ENCODE results near the gene PIWIL4. TPM values are rescaled to one million over a fixed set of nuclear protein-coding genes. Genes with fewer than 3 reads are reported as not detected.

The PIWIL4 gene
- total and polyA plus RNA-seq, 2 of the 8 experiments (the other 6 are each of a cell fraction or from before 2014, with no cell fraction given): 0.51 to 0.52 TPM

GRCh38 chr11:94662065-94662779, 95.1 kb downstream of the PIWIL4 start:
- peaks cover 0 to 16% (median 8%) of the 10 kb centered on the region in 4 experiments; a peak in 5 of 7 replicates for H3K4me1 ChIP-seq (replicated peaks in 1 of 4; ENCODE audit: control insufficient read depth in 3 of 4, insufficient read depth in 4 of 4, low read length in 3 of 4)
- H4K20me1 ChIP-seq (replicated peaks in 1 of 2; ENCODE audit: control insufficient read depth in 1 of 2, insufficient read depth in 2 of 2, low read length in 2 of 2): no peaks in the 10 kb centered on the region
- H3K18ac ChIP-seq (ENCODE audit: extremely low read depth, low read length): no peak overlapping the region
- no peak overlapping the region for H2BK15ac ChIP-seq (ENCODE audit: low read length)
- H4K8ac ChIP-seq (ENCODE audit: extremely low read depth, insufficient read depth, low read length): no peak overlapping the region
- H3K23ac ChIP-seq (ENCODE audit: insufficient read length): no peak overlapping the region
- H3K4me3 ChIP-seq (ENCODE audit: extremely low read depth in 1 of 4, insufficient read depth in 2 of 4, low read depth in 3 of 4, low read length in 4 of 4): peak overlapping the region in 1 of 4 experiments; percentile 11; a peak in 1 of 8 replicates
- H3K14ac ChIP-seq (ENCODE audit: insufficient read length): no peak overlapping the region
- H2AK5ac ChIP-seq (ENCODE audit: low read depth, low read length): no peak overlapping the region
- H2AFZ ChIP-seq (ENCODE audit: low read length): no peak overlapping the region
- no peak overlapping the region for H3K27ac ChIP-seq (ENCODE audit: low read depth, low read length)
- CTCF ChIA-PET (ENCODE audit: partially characterized antibody): interaction anchor here (0.6 to 1.3 kb wide), 3 partner anchors 13 to 73 kb away, joined by 3 to 4 read pairs (median 4); no protein-coding TSS in a partner anchor
- no peak overlapping the region for H2BK5ac ChIP-seq (ENCODE audit: low read depth, low read length)
- no peak overlapping the region for H3K4ac ChIP-seq (replicated peaks; ENCODE audit: insufficient read length, low read depth, low read length)
- peak; percentile 60 for FAIRE-seq
- H3K27me3 ChIP-seq (replicated peaks in 1 of 4; ENCODE audit: control insufficient read depth in 3 of 4, extremely low read depth in 1 of 4, insufficient read depth in 3 of 4, low read length in 3 of 4): no peaks in the 10 kb centered on the region
- H3K56ac ChIP-seq (replicated peaks; ENCODE audit: insufficient read length, low read depth, low read length): no peak overlapping the region
- H3K79me2 ChIP-seq (ENCODE audit: control insufficient read depth in 1 of 2, insufficient read depth in 2 of 2, low read length in 2 of 2): 0 out of 4 replicates have a peak, but pooled peaks cover 0 to 11% of the 10 kb centered on the region in 2 experiments
- no peak overlapping the region for H3K9ac ChIP-seq (replicated peaks in 1 of 4; ENCODE audit: extremely low read depth in 1 of 4, low read depth in 3 of 4, low read length in 3 of 4)
- H2BK120ac ChIP-seq (replicated peaks; ENCODE audit: low read depth, low read length): no peak overlapping the region
- H4K5ac ChIP-seq (ENCODE audit: insufficient read length, low read depth, low read length): no peak overlapping the region
- H3K9me3 ChIP-seq (ENCODE audit: insufficient read depth in 2 of 2, low read depth in 1 of 2, low read length in 1 of 2): 0 out of 4 replicates have a peak, but pooled peaks cover 3 to 5% of the 10 kb centered on the region in 2 experiments
- H4K91ac ChIP-seq (replicated peaks; ENCODE audit: insufficient read length, low read length): no peak overlapping the region
- POLR2A ChIA-PET (ENCODE audit: partially characterized antibody): interaction anchor here (0.7 to 9.1 kb wide), 15 partner anchors 9 to 118 kb away, joined by 3 to 80 read pairs (median 3); no protein-coding TSS in a partner anchor
- no peak overlapping the region; a peak in 1 of 4 replicates for H3K4me2 ChIP-seq (ENCODE audit: insufficient read depth in 1 of 2, low read depth in 2 of 2, low read length in 2 of 2)
- no peaks in the 10 kb centered on the region for H3K79me1 ChIP-seq (ENCODE audit: low read depth, low read length)
- no peak for DNase-seq (ENCODE audit: low read depth in 1 of 2, low spot score in 2 of 2)
- 68% methylated on average over 4 of the region's 4 CpGs; no CpG with 5 or more reads in 1 of the 2 experiments for WGBS, 2 experiments (ENCODE audit: extremely low coverage in 1 of 2, insufficient coverage in 1 of 2, insufficient read length in 1 of 2, insufficient replicate concordance in 2 of 2, low coverage in 1 of 2, low lambda C conversion rate in 2 of 2, missing lambda C conversion rate in 1 of 2)
- no peak overlapping the region for H2BK12ac ChIP-seq (ENCODE audit: low read depth, low read length)
- H2BK20ac ChIP-seq (ENCODE audit: low read length): no peak overlapping the region
- peaks cover 0 to 26% (median 8%) of the 10 kb centered on the region in 4 experiments; a peak in 3 of 8 replicates for H3K36me3 ChIP-seq (ENCODE audit: control insufficient read depth in 2 of 4, insufficient read depth in 4 of 4, low read length in 3 of 4)
- H3K23me2 ChIP-seq (ENCODE audit: low read depth, low read length): no peaks in the 10 kb centered on the region
- peak in 1 of 2 experiments; percentile 13 for TF ChIP-seq BCL11A (IDR thresholded peaks at IDR 0.05; ENCODE audit: low read depth in 2 of 2, low read length in 2 of 2)
